GM18499 (cell line): Measurements from ENCODE around the gene NOD1.

Experiments used
- ATAC-seq: cut with Tn5 transposase; IDR thresholded peaks from one replicate; pipeline ENCODE4 v1.9.1; 2021; ENCODE audit warnings: moderate number of reproducible peaks; ENCODE audit not compliant: insufficient read depth, unreplicated experiment

NOD1 gene

GRCh38 chr7:30472081-30472783 lies 6.4 kb downstream of the NOD1 start:
- no peak for ATAC-seq

GRCh38 chr7:30471205-30471604 lies 7.4 kb downstream of the NOD1 start:
- no peak for ATAC-seq

- ATAC-seq: no peak
Measured at GRCh38 chr7:30470771-30471170, 7.8 kb downstream of the NOD1 start.

- ATAC-seq: no peak
Measured at GRCh38 chr7:30470163-30470770, 8.3 kb downstream of the NOD1 start.

GRCh38 chr7:30469303-30469702 lies 9.3 kb downstream of the NOD1 start:
- ATAC-seq: no peak

GRCh38 chr7:30468791-30469190 lies 9.8 kb downstream of the NOD1 start:
- no peak for ATAC-seq

- no peak for ATAC-seq
Measured at GRCh38 chr7:30468041-30468440, 10.5 kb downstream of the NOD1 start.

- ATAC-seq: no peak
Measured at GRCh38 chr7:30467271-30467670, 11.3 kb downstream of the NOD1 start.

GRCh38 chr7:30466266-30466665 lies 12.3 kb downstream of the NOD1 start:
- ATAC-seq: no peak

GRCh38 chr7:30465811-30466180 lies 12.8 kb downstream of the NOD1 start:
- ATAC-seq: no peak

- no peak for ATAC-seq
Measured at GRCh38 chr7:30465046-30465810, 13.4 kb downstream of the NOD1 start.

- no peak for ATAC-seq
Measured at GRCh38 chr7:30464231-30464671, 14.3 kb downstream of the NOD1 start.

GRCh38 chr7:30463405-30464145 lies 15.0 kb downstream of the NOD1 start:
- peak; percentile 57 for ATAC-seq

GRCh38 chr7:30462179-30462578 lies 16.4 kb downstream of the NOD1 start:
- no peak for ATAC-seq

GRCh38 chr7:30460246-30460633 lies 18.3 kb downstream of the NOD1 start:
- no peak for ATAC-seq

GRCh38 chr7:30459591-30460245 lies 18.9 kb downstream of the NOD1 start:
- ATAC-seq: no peak

- no peak for ATAC-seq
Measured at GRCh38 chr7:30458311-30458710, 20.3 kb downstream of the NOD1 start.

GRCh38 chr7:30453921-30454320 lies 24.7 kb downstream of the NOD1 start:
- ATAC-seq: no peak

- no peak for ATAC-seq
Measured at GRCh38 chr7:30453016-30453415, 25.6 kb downstream of the NOD1 start.

- no peak for ATAC-seq
Measured at GRCh38 chr7:30452280-30452930, 26.2 kb downstream of the NOD1 start.
